CD4-positive, alpha-beta T cell treated with Interleukin-10 for 1 hour (primary cell): ENCODE measurements around the gene PLEKHA1.

Experiments
- DNase-seq: peaks from one replicate; pipeline ENCODE4 v3.0.0-alpha.2; 2020

PLEKHA1 gene

DNA sequence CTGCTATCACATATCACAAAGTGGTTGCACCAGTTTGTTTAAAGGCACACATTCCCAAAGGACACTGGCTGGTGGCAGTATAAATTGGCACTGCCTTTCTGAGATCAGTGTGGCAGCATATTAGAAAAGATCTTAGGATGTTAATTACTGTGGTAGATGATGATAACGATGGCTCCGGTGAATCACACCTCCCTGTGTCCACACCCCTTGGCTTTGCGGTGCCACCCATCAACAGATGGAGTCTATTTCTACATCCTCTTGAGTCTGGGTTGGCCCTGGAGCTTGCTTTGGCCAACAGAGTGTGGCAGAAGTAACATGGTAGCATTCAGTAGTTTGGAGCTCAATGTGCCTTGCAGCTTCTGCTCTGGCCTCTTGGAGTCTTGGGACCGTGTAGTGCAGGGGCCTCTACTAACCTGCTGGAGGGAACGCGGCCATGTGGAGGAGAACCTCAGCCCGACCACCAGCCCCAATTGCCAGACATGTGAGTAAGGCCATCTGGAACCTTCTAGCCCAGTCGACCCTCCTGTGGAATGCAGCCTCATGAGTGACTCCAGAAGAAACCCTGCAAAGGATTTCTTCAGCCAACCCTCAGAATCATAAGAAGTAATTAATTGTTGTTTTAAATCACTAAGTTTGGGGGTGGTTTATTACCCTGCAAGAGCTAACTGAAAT lies 27.2 kb upstream of the PLEKHA1 start:
- no peak for DNase-seq

DNA sequence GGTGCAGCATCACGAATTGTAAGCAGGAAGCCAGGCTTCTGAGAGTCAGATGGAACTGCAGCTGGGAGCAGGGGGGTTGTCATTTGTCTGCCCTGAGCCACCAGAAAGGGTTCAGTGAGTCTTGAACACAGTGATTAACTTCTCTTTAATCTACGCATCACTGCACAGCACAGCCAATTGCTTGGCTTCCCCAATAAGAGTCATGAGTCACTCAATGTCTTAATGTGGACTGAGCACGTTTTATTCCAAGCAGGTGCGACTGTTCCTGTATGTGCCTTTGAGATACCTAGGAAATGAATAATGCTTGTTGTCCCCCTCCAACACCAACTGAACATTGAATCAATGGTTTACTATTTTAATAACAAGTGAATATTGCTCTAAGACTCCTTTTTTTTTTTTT lies 26.0 kb upstream of the PLEKHA1 start:
- no peak for DNase-seq

DNA sequence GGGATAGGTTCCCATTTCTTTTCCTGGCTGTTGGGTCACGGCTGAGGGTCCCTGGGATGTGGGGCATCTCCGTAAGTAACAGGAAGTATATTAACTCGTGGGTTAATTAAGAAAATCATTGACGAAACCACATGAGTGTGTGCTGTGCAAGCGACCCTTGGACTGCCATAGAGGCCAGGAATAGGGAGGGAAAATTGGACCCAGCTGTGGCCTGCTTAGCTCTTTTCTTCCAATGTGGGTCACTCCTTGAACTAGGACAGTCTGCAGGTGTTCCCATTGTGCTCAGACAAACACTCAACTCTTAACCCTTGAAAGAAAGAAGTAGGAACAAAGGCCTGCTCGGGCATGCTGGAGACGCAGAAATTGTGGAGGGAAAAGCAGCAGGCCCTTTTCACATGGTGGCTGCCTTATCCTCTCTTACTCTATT lies 25.6 kb upstream of the PLEKHA1 start:
- DNase-seq = no peak

DNA sequence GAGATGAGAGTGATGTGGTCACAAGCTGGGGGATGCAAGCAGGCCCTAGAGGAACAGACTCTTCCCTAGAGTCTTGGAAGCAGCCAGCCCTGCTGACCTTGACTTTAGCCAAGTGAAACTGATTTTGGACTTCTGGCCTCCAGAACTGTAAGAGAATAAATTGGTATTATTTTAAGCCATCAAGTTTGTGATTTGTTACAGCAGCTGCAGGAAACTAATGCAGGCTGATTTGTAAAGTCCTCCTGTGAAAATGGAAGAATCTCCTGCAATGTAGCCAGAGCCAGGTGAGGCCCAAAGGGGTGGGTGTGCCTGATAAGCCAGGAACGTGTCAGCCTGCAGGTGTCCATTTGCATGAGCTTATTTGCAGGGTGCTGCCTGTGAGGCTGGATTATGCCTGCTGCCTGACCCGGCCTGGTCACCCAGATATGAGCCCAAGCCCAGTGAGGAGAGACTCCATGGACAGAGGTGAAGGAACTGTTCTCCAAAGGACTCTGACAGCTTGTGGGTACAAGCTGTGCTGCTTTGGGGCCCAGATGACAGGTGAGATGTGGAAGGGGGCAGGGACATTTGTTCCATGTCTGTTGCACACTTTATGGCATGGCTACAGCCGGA lies 24.6 kb upstream of the PLEKHA1 start:
- DNase-seq = no peak

DNA sequence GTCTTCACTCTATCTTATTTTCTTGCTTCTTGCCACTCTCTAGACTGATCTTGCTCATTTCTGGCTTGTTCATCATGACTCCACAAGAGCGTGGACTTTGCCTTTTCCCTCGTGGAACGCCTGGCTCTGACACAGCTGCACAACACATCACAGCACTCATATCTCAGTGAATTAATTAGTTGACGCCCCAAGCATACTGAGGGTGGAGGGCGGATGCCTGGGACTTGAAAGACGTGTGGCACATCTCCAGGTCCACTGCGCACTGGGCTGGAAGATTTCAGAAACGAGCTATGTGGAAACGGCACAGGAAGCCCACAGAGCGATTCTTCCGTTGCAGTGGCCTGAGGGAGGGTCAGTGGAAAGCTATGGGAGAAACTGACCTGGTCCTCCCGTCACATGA lies 23.6 kb upstream of the PLEKHA1 start:
- DNase-seq = no peak

DNA sequence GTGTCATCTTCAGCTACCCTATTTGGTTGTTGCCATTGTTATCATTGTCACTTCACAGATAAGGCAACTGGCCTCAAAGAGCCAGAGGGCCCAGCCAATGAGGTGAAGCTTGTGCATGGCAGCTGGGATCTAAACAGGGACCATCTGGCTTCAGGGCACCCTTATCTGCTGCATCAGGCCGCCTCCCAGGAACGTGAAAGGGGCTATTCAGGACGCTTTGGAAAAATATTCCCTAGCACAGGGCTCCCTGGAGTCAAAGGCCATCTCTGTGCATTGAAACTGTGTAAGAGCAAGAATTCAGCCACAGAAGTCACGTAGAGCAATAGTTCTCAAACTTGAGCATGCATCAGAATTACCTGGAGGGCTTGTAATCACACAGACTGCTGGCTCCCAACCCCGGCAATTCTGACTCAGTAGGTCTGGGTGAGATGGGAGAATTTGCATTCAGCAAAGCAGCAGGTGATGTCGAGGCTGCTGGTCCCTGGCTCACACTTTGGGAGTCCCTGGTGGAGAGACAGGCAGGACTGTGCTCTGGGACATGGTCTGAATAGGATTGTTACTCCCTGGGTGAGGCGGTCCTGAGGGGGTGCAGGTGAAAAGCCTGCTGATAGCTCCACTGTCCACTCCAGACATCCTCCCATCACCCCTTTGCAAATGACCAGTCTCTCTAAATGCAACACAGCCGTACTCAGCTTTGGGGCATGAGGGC lies 21.5 kb upstream of the PLEKHA1 start:
- DNase-seq = no peak

DNA sequence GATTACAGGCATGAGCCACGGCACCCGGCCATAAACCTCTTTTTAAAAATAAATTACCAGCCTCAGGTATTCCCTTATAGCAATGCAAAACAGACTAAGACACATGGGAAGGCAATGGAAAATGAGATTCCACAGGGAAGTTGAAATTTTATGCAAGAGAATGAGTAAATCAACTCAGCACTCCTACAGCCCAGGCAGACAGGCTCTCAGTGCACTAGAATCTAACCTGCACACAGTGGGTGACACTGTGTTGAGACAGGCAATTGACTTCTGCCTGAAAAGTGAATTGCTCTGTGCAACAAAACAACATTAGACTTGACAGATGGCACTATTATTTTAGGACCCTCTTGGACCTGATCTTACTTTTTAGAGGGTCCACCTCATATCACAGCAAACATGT lies 20.1 kb upstream of the PLEKHA1 start:
- no peak for DNase-seq

DNA sequence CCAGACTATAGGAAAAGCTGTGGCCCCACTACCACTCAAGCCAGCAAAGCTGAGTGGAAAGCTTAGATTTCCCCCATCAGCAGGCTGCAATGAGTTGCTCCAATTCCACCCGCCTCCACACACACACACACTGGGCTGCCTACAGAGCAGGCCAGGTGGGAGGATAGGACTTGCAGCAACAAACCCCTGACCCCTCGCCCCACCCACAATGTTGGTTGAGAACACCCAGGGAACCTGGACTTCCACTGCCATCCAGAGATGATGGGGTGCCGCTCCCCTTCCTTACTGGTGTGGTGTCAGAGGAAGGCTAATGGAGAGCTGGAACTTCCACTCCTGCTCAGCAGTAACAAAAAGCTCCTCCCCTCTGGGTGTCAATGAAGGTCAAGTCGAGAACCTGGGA lies 16.8 kb upstream of the PLEKHA1 start:
- no peak for DNase-seq

DNA sequence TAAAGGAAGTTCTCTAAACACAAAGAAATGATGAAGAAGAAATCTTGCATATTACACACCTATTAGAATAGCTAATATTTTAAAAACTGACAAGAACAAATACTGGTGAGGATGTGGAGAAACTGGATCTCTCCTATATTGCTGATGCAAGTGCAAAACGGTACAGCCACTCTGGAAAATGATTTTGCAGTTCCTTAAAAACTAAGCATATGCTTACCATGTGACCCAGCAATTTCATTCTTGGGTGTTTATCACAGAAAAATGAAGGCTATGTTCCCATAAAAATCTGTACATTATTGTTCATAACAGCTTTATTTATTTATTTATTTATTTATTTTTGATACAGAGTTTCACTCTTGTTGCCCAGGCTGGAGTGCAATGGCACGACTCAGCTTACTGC lies 14.9 kb upstream of the PLEKHA1 start:
- DNase-seq = no peak

DNA sequence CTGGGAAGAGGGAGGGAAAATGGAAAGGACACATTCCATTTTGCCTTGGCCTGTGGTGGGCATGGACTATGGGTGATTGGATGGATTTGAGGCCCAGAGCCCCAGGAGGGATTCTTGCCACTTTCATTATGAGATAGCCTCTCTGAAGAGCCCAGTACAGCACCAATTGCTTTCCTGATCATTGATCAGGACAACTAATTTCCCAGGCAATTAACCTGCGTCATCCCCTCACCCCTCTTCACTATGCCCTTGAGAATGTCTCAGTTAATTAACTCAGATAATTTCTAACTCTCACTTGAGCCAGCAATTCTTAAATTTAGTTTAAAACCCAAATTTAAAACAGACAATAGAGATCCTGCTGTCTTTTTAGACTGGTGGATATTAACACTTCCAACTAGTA lies 13.5 kb upstream of the PLEKHA1 start:
- DNase-seq = no peak

DNA sequence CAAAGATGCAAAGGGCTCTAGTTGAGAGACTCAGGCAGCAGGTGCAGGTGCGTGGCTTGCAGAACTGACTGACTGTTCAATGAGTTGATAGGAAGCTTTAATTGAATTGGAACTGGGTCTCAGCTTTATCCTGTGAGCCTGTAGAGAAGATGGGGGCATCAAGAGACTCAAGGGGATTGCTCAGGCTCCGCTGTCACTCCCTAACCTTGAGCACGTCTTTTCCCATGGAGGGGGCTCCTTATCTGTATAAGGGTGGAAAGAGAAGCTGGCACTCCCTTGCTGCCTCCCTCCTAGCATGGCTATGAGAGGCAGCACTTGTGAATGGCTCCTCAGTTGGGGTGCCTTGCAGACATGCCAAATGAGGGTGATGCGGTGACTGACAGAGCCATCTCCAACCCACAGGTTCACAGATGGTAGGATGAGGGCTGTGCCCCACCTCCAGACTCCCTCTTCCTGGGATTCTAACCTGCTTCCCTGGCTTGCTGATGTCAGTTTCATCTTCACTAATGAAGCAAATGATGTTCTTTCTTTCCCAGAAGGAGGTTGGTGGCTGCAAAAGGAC lies 12.4 kb upstream of the PLEKHA1 start:
- DNase-seq = no peak

DNA sequence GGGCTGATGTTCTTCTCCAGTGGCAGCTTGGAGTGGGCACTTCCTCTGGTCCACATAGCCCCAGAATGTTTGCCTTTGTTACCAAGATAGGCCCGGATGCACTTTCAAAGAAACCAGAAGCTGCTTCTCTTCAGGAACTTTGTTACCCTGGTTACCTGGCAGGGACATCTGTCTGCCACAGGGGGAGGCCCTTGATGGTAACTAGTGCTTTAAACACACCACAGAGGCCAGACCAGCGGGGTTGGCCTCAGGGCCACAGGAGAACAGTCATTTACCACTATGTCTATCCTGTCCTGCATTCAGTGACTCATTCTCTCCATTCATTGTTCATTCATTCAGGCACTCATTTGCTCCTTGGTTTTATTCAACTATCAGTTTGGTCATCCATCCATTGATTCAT lies 11.9 kb upstream of the PLEKHA1 start:
- DNase-seq = no peak

DNA sequence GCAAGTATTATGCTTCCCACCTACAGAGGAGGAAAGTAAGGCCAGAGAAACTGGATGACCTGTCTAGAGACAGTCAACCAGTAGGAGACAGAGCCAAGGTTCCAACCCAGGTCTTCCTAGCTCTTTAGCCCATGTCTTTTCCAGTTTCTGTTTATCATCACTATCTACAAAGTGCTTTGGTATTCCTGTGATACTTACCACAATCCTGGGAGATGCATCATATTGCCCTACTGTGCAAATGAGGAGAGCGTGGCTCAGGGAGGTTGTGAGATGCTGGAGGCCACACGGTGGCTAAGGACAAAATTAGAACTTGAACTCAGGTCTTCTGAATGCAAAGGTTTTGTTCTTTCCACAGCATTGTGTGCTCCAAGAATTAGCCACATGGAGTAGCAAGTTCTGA lies 11.2 kb upstream of the PLEKHA1 start:
- no peak for DNase-seq

DNA sequence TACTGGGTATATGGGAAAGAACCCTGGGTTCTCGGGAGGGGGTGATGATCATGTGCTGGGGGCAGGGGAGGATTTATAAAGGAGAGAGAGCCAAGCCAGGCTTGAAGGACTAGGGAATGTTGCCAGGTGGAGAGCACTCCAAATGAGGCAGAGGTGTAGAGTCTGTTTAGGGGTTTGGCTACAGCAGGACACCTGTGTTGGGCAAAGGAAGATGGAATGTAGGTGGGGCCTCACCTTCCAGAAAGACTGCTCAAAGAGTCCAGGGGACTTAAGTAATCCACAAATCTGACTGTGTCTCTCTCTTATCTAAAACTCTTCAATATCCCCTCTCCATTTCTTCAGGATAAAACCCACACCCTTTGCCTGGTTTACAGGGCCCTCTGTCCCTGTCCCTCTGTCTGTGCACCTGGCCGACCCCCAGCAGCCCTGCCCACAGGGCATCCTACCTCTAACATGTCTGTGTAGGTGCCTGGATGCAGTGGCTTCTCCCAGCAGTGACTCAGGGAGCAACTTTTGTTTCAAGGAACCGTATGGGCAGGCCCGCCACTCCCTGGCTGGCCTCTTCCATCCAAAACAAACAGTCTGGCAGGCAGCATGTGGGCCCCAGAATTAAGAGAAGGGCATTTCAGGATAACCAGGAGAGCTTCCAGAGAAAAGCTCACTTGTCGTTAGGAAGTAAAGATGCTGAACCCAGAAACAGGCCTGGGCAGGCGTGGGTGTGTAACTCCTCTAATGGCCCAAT lies 10.6 kb upstream of the PLEKHA1 start:
- no peak for DNase-seq

DNA sequence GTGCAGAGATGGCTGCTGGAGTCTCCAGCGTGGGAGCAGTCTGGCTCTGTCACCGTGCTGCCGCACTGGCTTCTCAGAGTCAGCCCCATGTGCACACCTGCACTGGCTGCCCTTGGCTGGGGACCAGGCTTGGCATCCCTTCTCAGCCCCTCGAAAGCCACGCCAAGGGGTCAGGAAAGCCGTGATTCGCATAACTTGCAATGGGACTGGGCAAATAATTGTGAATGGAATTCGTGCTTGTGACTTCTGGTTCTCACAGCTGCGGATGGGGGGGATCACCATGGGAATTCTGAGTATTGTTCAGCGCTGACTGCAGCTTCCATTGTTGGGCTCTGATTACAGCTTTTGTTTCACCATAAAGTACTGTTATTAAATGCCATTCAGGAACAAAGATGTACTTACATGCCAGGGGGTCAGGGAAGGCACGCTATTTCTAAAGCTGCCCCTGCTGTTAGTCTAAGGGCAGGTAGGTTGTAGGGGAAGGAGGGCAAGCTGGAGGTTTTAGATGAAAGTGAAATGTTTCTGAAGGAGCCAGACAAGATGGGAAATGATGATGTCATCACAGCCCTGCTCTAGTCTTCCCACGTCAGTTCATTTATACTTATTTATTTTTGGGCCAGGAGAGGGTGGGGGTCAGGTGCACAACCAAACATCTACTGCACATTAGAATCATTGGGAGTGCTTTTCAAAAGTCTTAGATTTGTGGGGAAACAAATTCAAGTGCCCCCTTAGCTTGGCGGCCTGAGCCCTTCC lies 5.8 kb upstream of the PLEKHA1 start:
- no peak for DNase-seq

DNA sequence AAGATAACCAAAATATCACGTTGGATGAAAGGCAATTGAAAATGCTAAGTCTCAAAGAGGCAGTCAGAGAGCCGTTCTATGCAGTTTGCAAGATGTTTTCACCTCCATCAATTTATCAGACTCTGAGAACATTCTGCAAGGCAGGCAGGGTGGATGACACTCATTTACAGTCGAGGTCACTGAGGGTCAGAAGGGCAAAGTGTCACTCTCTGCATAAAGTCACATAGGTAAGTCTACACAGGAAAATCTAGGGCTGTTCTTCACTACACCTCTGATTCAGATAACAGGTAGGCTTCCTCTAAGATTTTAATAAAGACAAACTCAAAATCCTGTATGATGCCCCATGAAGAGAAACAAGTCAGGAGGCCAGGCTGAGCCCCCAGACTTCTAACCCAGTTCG lies 1.4 kb upstream of the PLEKHA1 start:
- DNase-seq = no peak

DNA sequence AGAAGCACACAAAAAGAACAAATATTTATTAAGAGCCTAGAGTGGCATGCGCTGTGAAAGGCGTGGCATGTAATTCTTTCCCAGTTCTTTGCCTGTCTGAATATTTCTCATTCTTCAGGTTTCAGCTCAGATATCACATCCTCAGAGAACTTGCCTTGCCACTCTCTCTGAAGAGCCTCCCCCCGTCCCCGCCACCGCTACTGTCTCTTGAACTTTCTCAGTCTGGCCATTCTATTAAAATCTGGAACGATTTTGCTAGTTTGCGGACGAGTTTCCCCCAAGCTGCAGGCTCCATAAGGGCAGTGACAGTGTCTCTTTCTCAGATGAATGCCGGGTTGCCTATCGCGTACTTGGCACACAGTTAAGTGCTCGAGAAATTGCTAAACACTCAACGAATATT lies 787 bp upstream of the PLEKHA1 start:
- DNase-seq = no peak

DNA sequence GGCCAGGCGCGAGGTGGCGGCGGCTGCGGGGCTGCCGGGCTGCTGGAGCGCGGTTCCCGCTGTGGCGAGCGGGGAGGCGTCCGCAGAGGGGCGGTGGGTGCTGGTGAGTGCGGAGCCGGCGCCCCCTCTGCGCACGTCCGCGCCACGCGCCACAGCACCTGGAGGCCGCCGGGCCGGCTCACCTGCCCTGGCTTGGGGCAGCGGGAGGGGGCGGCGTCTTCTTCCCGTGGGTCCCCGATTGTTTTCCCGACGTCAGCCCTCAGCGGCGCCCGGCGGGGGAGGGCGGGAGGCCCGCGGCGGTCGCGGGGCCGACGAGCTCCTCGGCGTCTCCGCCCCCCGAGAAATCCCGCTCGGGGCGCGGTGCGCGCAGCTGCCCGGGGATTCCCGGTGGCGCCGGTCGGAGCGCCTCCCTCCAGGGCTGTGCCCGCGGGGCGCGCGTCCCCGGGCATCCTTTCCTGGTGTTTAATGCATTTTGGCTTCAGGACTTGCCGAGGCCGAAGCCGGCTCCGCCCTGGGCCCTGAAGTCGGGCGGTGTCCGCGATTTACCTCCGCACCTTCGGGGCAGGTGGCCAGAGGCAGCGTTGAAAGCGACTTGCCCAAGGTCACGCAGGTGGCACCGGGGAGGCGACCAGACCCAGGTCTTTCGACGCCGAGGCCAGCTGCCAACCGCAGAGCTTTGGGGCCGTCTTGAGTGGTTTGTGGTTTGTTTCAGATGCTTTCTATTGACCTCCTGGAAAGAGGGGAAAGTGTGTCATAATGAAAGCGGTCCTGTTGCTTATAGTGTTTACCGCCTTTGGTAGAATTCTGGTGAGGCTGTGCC lies 561 bp downstream of the PLEKHA1 start:
- peak; percentile 85 for DNase-seq

DNA sequence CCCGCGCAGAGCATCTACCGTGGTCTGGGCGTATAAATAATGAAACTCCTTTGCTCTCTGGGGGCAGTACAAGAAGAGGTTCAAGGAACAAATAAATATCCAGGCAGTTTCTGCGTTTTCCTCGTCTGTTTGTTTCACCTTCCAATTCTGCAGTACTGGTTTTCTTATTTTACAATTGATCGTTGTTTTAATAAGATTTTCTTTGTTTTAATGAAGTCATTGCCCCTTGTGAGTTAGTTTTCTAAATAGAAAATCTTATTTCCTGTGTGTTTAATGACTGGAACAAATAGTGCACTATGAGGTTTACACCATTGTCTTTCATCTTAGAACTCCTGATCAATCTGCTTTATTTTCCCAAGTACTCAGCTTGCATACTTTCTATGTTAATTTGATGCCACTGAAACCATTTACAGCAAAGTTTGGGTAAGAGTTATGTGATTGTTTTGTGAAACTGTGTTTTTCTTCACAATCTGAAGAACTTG lies 1.2 kb downstream of the PLEKHA1 start:
- no peak for DNase-seq

DNA sequence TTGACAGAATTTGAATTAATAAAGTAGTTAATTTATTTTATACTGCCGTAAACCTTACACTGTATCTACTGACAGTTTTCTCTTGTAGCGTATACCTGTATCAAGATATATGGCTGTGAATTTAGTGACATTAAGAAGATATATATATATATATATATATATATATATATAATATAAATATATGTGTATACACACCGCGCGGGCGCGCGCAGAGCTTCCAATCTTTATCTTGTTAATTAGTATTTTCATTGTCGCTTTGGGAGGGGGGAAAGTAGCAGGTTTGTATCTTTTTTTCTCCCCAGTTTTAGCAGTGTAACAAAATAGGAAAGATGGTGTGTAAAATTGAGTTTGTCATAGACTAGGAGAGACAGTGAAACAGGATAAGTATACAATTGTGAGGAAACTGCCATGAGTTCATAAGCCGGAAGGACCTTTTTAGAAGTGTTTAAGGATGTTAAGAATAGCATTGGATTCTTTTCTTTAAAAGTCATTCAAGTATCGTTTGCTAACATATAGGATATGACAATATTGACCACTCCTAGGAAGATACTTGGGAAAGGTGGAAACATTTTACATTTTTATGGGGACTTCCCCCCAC lies 2.0 kb downstream of the PLEKHA1 start:
- no peak for DNase-seq

DNA sequence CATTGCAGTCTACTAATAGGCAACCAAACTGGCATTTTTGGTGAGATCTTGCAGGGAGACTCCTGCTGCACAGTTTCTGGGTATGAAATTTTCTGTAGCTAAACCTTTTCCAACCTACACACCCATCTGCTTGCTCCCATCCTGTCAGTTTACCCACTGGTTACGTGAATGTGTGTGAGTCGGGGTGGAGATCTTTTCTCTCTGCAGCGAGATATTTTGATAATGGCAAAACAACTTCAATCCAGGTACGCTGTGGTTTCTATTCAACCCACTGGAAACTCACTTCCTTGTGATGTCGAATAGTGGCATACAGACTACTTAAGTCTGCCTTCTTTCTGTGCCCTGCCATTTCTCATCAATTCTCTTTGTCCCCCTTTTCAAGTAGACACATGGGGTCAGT lies 4.5 kb downstream of the PLEKHA1 start:
- no peak for DNase-seq
